AG09319 (cell line): Measurements from ENCODE around the gene SLX4IP.

Experiments
- DNase-seq: peaks from one replicate; pipeline ENCODE4 v3.0.0-alpha.2; 2010; ENCODE audit warnings: low read depth; ENCODE audit errors: extremely low read depth
- TF ChIP-seq, protein P1 (sequence below): IDR thresholded peaks from 2 replicates; pipeline ENCODE4 v1.5.1; 2011; ENCODE audit warnings: low read depth, mild to moderate bottlenecking, inconsistent platforms, low read length, moderate library complexity

Gene SLX4IP

DNA sequence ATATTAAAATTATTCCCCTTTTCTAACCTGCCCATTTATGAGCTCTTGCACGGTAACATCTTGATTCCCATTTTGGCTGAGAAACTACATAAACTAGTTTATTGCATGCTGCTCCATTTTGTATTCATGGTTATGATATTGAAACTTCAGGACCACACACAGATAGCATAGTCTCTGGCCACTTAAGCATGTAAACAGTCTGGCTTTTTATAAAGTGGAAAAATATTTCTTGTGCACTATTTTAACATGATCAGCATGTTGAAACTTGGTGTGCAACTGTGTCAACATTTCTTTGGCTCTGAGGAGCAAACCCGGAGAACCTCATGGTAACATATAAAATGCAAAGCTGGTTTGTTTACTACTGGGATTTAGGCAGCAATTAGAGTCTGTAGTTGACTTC, 70.7 kb downstream of the SLX4IP start:
- TF ChIP-seq, protein P1, sequence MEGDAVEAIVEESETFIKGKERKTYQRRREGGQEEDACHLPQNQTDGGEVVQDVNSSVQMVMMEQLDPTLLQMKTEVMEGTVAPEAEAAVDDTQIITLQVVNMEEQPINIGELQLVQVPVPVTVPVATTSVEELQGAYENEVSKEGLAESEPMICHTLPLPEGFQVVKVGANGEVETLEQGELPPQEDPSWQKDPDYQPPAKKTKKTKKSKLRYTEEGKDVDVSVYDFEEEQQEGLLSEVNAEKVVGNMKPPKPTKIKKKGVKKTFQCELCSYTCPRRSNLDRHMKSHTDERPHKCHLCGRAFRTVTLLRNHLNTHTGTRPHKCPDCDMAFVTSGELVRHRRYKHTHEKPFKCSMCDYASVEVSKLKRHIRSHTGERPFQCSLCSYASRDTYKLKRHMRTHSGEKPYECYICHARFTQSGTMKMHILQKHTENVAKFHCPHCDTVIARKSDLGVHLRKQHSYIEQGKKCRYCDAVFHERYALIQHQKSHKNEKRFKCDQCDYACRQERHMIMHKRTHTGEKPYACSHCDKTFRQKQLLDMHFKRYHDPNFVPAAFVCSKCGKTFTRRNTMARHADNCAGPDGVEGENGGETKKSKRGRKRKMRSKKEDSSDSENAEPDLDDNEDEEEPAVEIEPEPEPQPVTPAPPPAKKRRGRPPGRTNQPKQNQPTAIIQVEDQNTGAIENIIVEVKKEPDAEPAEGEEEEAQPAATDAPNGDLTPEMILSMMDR = no peak
- no peak for DNase-seq

DNA sequence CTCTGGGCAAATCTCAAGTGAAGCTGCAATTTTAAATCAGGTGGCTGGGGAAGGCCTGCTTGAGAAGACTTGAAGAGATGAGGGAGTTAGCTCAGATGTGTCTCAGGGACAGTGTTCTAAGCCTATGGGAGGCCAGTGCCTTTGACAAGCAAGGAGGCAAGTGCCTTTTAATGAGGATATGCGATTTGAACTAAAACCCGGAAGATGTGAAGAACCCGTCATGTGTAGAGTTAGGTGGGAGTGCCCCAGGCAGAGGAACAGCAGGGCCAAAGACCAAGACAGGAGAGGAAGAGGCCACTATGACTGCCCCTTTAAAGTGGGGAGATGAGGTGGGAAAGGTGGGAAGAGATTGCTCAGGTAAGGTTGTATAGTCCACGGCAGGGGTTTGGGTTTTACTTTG, 71.9 kb downstream of the SLX4IP start:
- DNase-seq = no peak
- TF ChIP-seq, protein P1 = no peak

DNA sequence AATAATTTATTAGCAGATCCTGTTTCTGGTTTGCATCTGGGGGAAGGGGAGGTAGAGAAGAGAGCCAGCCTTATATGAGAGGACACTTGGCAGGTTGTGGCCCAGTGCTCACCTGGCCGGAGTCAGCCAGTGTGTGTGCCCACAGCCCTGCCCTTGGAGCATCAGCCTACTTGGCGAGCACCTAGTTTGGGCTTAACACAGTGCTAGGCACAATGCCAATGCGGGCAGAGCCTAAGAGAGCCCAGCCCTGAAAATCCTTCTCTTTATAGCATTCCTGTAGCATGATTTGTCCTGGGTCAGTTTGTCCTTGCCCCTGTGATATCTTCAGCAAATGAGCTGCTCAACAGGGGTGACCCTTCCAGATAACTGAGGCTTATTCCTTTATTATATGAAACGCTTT, 73.0 kb downstream of the SLX4IP start:
- no peak for DNase-seq
- TF ChIP-seq, protein P1 = no peak

DNA sequence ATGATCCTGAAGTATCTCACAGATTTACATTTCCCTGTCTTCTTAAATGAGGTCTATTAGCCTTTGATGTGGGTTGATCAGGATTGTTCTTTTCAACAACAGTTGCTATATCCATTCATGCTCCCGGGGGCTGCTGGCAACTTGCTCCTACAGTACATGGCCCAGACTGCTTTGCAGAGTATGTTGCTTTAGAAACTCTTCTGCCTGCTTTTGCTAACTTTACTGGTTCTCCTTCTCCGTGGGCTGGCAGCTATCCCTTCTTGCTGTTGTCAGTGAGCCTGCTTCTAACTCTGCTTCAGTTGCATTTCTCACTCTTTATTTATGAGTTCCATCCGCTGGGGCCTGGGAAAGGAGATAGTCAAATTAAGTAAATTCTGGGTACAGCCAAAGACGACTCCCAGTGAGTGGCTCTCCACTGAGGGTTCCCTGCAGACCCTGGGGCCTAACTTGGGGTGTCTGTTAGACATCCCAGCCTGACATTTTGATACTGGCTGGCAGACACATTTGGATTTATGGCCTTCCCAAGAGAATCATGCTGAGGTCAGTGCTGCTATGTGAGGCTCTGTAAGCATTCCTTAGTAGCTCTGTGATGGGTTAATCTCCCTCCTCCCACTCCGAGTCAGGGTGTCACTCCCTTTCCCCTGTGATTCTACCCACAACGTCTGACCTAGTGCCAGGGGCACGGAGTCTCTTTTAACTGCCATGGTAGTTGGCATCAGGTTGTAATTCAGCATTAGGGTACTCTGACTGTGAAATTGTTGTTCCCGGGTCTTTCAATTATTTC, 73.6 kb downstream of the SLX4IP start:
- TF ChIP-seq, protein P1 = no peak
- DNase-seq = no peak

DNA sequence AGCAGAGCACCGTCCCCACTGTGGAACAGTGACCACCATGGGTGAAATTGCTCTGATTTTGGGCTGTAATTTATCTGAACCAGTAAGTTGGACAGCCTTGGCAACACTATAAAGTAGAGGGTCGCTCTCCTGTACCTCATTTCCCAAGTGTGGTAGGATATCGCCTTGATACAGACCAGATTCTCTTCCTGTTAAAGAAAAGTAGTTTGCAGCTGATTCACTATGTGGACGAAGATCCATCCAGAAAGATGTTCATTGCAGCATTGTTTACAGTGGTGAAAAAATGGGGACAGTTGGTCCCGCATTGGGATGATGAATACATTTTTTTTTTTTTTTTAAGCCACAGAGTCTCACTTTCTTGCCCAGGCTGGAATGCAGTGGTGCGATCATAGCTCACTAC, 74.3 kb downstream of the SLX4IP start:
- no peak for DNase-seq
- TF ChIP-seq, protein P1 = no peak

DNA sequence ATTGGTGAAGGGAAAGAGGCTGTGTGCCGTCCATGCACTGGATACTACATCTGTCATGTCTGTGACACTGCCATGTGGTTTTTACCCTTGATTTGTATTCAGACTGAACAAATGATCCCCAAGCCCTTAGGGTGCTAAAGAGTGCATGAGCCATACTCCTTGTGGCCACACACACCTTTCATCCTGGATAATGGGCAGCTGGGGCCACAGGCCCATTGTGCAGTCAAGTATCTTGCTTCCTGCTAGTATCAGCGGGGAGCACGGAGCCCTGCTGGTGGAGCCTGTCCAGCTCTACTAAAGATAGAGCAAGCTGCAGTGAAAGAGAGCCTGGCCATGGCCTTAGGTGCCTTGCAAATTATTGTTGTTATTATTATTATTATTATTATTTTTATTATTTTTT, 75.1 kb downstream of the SLX4IP start:
- TF ChIP-seq, protein P1 = no peak
- no peak for DNase-seq

DNA sequence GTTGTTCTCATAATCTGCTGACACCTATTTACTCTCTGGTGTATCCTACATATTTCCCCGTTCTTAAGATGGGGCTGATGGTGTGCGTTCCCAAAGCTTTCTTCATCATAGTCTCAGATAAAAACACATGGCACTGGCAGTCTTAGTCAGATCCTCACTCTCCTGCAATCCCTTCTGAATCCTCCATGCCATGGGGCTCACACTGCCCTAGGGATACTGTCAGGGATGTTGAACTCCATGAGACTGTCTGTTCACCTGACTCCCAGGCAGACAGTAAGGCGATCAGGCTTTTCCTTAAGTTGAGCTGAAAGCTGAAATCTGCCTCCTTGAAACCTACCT, 76.0 kb downstream of the SLX4IP start:
- TF ChIP-seq, protein P1 = no peak
- DNase-seq = no peak
